A549 (cell line): Measurements from ENCODE around the gene AMIGO3. TPM values are rescaled to one million over a fixed set of nuclear protein-coding genes. Genes with fewer than 3 reads are reported as not detected.

ENCODE experiments used
- ATAC-seq, 2 experiments: fragments of 200-7000 bp in 1 of 2; fragments of >200 bp in 1 of 2; cut with Nextera tagmentation in 1 of 2; cut with Tn5 transposase in 1 of 2; 3 replicates each; pipeline versions ENCODE4 v1.8.0 to v1.9.1; 2018 to 2020; ENCODE audit warnings: mild to moderate bottlenecking in 1 of 2, moderate library complexity in 1 of 2
- CTCF ChIA-PET: fragments of 300-600 bp; sonication (Branson Sonifier 250); formaldehyde crosslinking; extraction: SDS; loops from one replicate; lab custom pipeline; 2021; ENCODE audit warnings: antibody characterized with exemption, inconsistent platforms; lab: Yijun Ruan, JAX
- POLR2A ChIA-PET: fragments of 350-600 bp; formaldehyde crosslinking; extraction: SDS; loops from one replicate; lab custom pipeline; 2021; ENCODE audit warnings: antibody characterized with exemption, inconsistent platforms; lab: Yijun Ruan, JAX
- DNase-seq, 2 experiments: peaks; one replicate each; pipeline versions ENCODE4 v3.0.0 to v3.0.0-alpha.2; 2011 to 2016; ENCODE audit warnings: low read depth in 1 of 2, low spot score in 1 of 2
- FAIRE-seq: peaks from 2 replicates; lab custom pipeline; 2011; peaks lifted over from hg19 to GRCh38; lab: Jason Lieb, UNC
- H3K27ac ChIP-seq, 2 experiments: fragments of >200 bp; sonication (Bioruptor Twin); formaldehyde crosslinking; 3 replicates each; pipeline ENCODE4 v1.5.1; 2016 to 2017
- H3K4me1 ChIP-seq: fragments of >200 bp; sonication (Bioruptor Twin); formaldehyde crosslinking; 3 replicates; pipeline ENCODE4 v1.6.1; 2016
- H3K4me2 ChIP-seq: fragments of >200 bp; sonication (Bioruptor Twin); formaldehyde crosslinking; 3 replicates; pipeline ENCODE4 v1.6.1; 2016
- H3K4me3 ChIP-seq: fragments of >200 bp; sonication (Bioruptor Twin); formaldehyde crosslinking; 3 replicates; pipeline ENCODE4 v1.5.1; 2016
- H3K9me3 ChIP-seq: fragments of >200 bp; sonication (Bioruptor Twin); formaldehyde crosslinking; 3 replicates; pipeline ENCODE4 v1.6.1; 2016
- ATOH8 ChIP-seq: fragments of 250-450 bp; sonication (Bioruptor Pico); IDR thresholded peaks from 2 replicates; pipeline ENCODE4 v1.5.0; 2020; ENCODE audit warnings: low read depth, mild to moderate bottlenecking, moderate library complexity
- BHLHE40 ChIP-seq: IDR thresholded peaks from 2 replicates; pipeline ENCODE4 v1.6.1; 2012; ENCODE audit warnings: low read depth, low read length, inconsistent platforms
- CHD2 ChIP-seq: fragments of 150-350 bp; IDR thresholded peaks from 2 replicates; pipeline ENCODE4 v1.6.1; 2014; ENCODE audit warnings: low read length; ENCODE audit not compliant: partially characterized antibody
- CTCF ChIP-seq: fragments of >200 bp; sonication (Bioruptor Twin); formaldehyde crosslinking; IDR thresholded peaks from 3 replicates; pipeline ENCODE4 v1.5.1; 2016
- E2F6 ChIP-seq: IDR thresholded peaks from 2 replicates; pipeline ENCODE4 v1.6.1; 2012; ENCODE audit warnings: low read depth, borderline replicate concordance
- EHF ChIP-seq: fragments of 250-450 bp; sonication (Bioruptor Pico); IDR thresholded peaks from 2 replicates; pipeline ENCODE4 v1.5.0; 2020; ENCODE audit warnings: mild to moderate bottlenecking
- EHMT2 ChIP-seq: fragments of 200-600 bp; sonication (generic); IDR thresholded peaks from 2 replicates; pipeline ENCODE4 v1.6.1; 2016; ENCODE audit warnings: antibody characterized with exemption, low read depth, mild to moderate bottlenecking, moderate library complexity
- FOSB ChIP-seq: fragments of 250-450 bp; sonication (Bioruptor Pico); IDR thresholded peaks from 2 replicates; pipeline ENCODE4 v1.5.0; 2020; ENCODE audit warnings: mild to moderate bottlenecking, moderate library complexity
- FOXS1 ChIP-seq: fragments of 250-450 bp; sonication (Bioruptor Pico); IDR thresholded peaks from 2 replicates; pipeline ENCODE4 v1.5.0; 2020; ENCODE audit warnings: mild to moderate bottlenecking, moderate library complexity
- HES2 ChIP-seq: fragments of >200 bp; sonication (Bioruptor Twin); formaldehyde crosslinking; IDR thresholded peaks from 2 replicates; pipeline ENCODE4 v1.6.1; 2016
- HOXA7 ChIP-seq: fragments of 250-450 bp; sonication (Bioruptor Pico); IDR thresholded peaks from 2 replicates; pipeline ENCODE4 v1.5.0; 2020; ENCODE audit warnings: mild to moderate bottlenecking, moderate library complexity
- NPAS2 ChIP-seq: fragments of 250-450 bp; sonication (Bioruptor Pico); IDR thresholded peaks from 2 replicates; pipeline ENCODE4 v1.8.0; 2022; ENCODE audit warnings: mild to moderate bottlenecking, moderate library complexity, borderline replicate concordance
- NR3C1 ChIP-seq: fragments of >200 bp; sonication (Bioruptor Twin); formaldehyde crosslinking; IDR thresholded peaks from 3 replicates; pipeline ENCODE4 v1.6.1; 2017
- PHF8 ChIP-seq: fragments of 200-600 bp; sonication (generic); IDR thresholded peaks from 2 replicates; pipeline ENCODE4 v1.6.1; 2016; ENCODE audit warnings: low read depth, mild to moderate bottlenecking, antibody characterized with exemption, moderate library complexity, borderline replicate concordance
- POLR2A ChIP-seq: IDR thresholded peaks from 2 replicates; pipeline ENCODE4 v1.6.1; 2012; ENCODE audit warnings: mild to moderate bottlenecking, low read length
- POLR2AphosphoS2 ChIP-seq: conservative IDR thresholded peaks from 2 replicates; pipeline ENCODE4 v1.6.1; 2012; ENCODE audit warnings: low read length, improper control_type of control experiment, inconsistent platforms
- RAD21 ChIP-seq, 2 experiments: fragments of >200 bp in 1 of 2; sonication (Bioruptor Twin) in 1 of 2; formaldehyde crosslinking in 1 of 2; IDR thresholded peaks in 1 of 2; conservative IDR thresholded peaks in 1 of 2; 2 replicates in 1 of 2; 3 replicates in 1 of 2; pipeline ENCODE4 v1.6.1; 2012 to 2018; ENCODE audit warnings: inconsistent platforms in 1 of 2
- RCOR1 ChIP-seq: fragments of 150-350 bp; IDR thresholded peaks from 2 replicates; pipeline ENCODE4 v1.6.1; 2014; ENCODE audit warnings: antibody characterized with exemption, low read length, low read depth
- SMC3 ChIP-seq: fragments of >200 bp; sonication (Bioruptor Twin); formaldehyde crosslinking; IDR thresholded peaks from 3 replicates; pipeline ENCODE4 v1.6.1; 2018; ENCODE audit warnings: inconsistent platforms
- SREBF2 ChIP-seq: fragments of 450-650 bp; IDR thresholded peaks from 2 replicates; pipeline ENCODE4 v1.6.1; 2014; ENCODE audit warnings: mild to moderate bottlenecking, moderate library complexity
- ZC3H11A ChIP-seq: fragments of 450-650 bp; IDR thresholded peaks from 2 replicates; pipeline ENCODE4 v1.6.1; 2014; ENCODE audit warnings: antibody characterized with exemption, mild to moderate bottlenecking
- ZFP36 ChIP-seq: fragments of 450-650 bp; IDR thresholded peaks from 2 replicates; pipeline ENCODE4 v1.6.1; 2014; ENCODE audit warnings: borderline replicate concordance; ENCODE audit not compliant: partially characterized antibody
- ZSCAN20 ChIP-seq: fragments of 250-450 bp; sonication (Bioruptor Pico); IDR thresholded peaks from 2 replicates; pipeline ENCODE4 v1.8.0; 2022; ENCODE audit warnings: mild to moderate bottlenecking, moderate library complexity
- WGBS: methylation state at CpG from one replicate; pipeline ENCODE4 v1.1.6; 2017; ENCODE audit errors: missing lambda C conversion rate; 5-methylcytosine and 5-hydroxymethylcytosine counted together
- polyA plus RNA-seq, 4 experiments: library from polyadenylated mRNA; depleted of rRNA in 3 of 4; stranded (reverse); fragments of >200 nt; fragmentation: RNase III in 1 of 4; extraction: RNeasy Plus Mini Kit Qiagen cat#74134 plus additional on column Dnase treatment in 1 of 4; gene quantifications; 2 replicates in 3 of 4; 3 replicates in 1 of 4; pipeline ENCODE4 v1.2.3, GENCODE V29; 2011 to 2017
- TF ChIP-seq, protein P1 (sequence below): fragments of 250-450 bp; sonication (Bioruptor Pico); IDR thresholded peaks from 2 replicates; pipeline ENCODE4 v1.5.0; 2021; ENCODE audit warnings: mild to moderate bottlenecking, moderate library complexity, borderline replicate concordance

Gene AMIGO3
- polyA plus RNA-seq, 2 of the 4 experiments (the other 2 are of a cell fraction) = 0.03 TPM; not detected in 1

DNA sequence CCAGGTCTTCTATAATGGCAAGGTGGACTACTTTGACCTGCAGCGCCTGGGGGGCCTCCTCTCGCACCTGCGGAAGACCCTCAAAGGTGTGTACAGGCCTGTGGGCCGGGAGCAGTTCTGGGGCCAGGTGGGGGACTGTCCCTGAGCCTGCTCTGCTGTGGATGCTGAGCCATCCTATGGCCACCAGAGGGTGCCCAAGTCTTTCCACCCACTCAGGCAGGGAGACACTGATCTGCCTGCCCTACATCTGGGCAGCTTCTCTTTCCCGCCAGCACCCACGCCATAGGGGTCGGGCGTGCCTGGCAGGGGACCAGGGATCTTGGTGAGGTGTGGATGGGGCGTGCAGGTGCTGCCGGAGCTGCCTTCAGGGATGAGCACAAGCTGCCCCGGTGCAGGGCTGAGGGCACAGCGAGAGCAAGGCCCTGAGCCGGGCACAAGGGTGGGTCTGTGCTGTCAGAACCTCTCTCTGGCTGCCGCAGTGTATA, 16.0 kb downstream of the AMIGO3 start:
- no peaks in the 10 kb centered on the region for H3K4me1 ChIP-seq
- H3K27ac ChIP-seq = no peak overlapping the region
- no peak overlapping the region for H3K4me3 ChIP-seq
- no peaks in the 10 kb centered on the region for H3K9me3 ChIP-seq
- ATAC-seq (peak; percentile 87 to 94), DNase-seq (peak; percentile 58 to 62), FAIRE-seq (no peak)
- CTCF ChIA-PET = interaction anchor here (0.8 to 5.0 kb wide), 10 partner anchors 8 to 198 kb away, joined by 3 to 44 read pairs (median 6); partner anchors contain the start of gene AMIGO3
- 20% methylated on average over 2 of the region's 14 CpGs for WGBS
- POLR2A ChIA-PET = no interaction called here
- H3K4me2 ChIP-seq = no peak overlapping the region
- TF ChIP-seq, protein P1, sequence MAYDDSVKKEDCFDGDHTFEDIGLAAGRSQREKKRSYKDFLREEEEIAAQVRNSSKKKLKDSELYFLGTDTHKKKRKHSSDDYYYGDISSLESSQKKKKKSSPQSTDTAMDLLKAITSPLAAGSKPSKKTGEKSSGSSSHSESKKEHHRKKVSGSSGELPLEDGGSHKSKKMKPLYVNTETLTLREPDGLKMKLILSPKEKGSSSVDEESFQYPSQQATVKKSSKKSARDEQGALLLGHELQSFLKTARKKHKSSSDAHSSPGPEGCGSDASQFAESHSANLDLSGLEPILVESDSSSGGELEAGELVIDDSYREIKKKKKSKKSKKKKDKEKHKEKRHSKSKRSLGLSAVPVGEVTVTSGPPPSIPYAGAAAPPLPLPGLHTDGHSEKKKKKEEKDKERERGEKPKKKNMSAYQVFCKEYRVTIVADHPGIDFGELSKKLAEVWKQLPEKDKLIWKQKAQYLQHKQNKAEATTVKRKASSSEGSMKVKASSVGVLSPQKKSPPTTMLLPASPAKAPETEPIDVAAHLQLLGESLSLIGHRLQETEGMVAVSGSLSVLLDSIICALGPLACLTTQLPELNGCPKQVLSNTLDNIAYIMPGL (CRISPR knock-in tag) = no peak
- TF ChIP-seq RAD21 (conservative IDR thresholded peaks at IDR 0.05 in 1 of 2, IDR thresholded peaks at IDR 0.05 in 1 of 2) = peak; percentile 64 to 74
- TF ChIP-seq SMC3 = peak; percentile 44; the same call in 2 of the 3 replicates
- TF ChIP-seq CTCF = peak; percentile 53
- TF ChIP-seq NR3C1 = no peak
- TF ChIP-seq, all 56 proteins: peak for 3

DNA sequence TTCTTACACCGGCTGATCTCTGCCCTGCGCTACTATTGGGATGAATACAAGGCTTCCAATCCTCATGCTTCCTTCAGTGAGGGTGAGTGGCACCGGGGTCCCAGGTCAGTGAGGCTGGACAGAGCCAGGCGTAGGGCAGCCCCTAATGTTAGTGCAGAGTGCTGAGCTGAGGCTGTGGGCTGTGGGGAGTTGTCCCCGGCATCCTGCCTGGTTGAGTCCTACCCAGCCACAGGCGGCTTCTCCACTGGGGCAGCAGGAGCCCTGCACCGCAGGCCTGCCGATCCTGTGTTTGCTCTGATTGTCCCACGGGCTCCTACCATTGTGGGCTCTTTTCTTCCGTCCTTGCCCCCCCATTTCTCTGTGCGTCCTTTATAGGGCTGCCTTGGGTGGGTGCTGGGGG, 16.8 kb downstream of the AMIGO3 start:
- H3K4me3 ChIP-seq = no peak overlapping the region
- POLR2A ChIA-PET = no interaction called here
- FAIRE-seq = no peak
- CTCF ChIA-PET = interaction anchor here (0.5 to 5.0 kb wide), 13 partner anchors 9 to 227 kb away, joined by 3 to 44 read pairs (median 5); partner anchors contain the start of genes AMIGO3 and MON1A
- no peak overlapping the region for H3K4me2 ChIP-seq
- no peaks in the 10 kb centered on the region for H3K4me1 ChIP-seq
- TF ChIP-seq ZC3H11A = no peak
- TF ChIP-seq PHF8 = no peak
- TF ChIP-seq E2F6 = no peak
- TF ChIP-seq, all 56 proteins: peak for 0
- H3K9me3 ChIP-seq = no peaks in the 10 kb centered on the region
- ATAC-seq = no peak
- WGBS = 65% methylated on average over 8 of the region's 11 CpGs
- DNase-seq = no peak
- no peak overlapping the region for H3K27ac ChIP-seq

DNA sequence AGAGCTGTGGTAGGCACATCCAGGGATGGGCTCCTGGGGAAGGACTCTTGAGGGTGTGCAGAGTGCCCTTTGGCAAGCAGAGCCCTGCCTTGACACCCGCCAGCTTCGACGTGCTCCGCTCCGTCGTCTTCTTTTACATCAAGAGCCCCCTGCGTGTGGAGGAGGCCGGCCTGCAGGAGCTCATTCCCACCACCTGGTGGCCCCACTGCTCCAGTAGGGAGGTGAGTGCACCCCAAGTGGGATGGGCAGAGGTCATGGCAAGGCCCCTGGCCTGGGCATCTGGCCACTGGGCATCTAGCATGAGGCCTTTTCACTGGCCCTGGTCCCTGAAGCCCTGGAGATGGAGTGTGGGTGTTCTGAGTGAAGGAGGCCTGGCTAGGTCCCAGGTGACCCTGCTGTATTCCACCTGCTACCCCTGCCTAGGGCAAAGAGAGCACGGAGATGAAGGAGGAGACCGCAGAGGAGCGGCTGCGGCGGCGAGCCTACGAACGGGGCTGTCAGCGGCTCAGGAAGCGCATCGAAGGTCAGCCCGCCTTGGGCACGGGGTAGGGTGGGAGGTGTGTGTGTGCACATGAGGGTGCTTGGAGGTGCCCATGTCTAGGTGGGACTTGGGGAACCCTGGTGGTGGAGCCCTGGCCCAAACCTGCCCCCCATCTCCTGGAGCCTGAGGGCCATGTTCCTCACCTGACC, 18.0 kb downstream of the AMIGO3 start:
- FAIRE-seq (no peak), ATAC-seq (peak in 1 of 2 experiments; percentile 60; a peak in 3 of 6 replicates), DNase-seq (no peak)
- Histone ChIP-seq H3K4me2 (no peak overlapping the region), H3K27ac (no peak overlapping the region), H3K4me1 (no peaks in the 10 kb centered on the region), H3K4me3 (no peak overlapping the region), H3K9me3 (no peaks in the 10 kb centered on the region)
- 87% methylated on average over 21 of the region's 21 CpGs for WGBS
- ChIA-PET CTCF (interaction anchor here (0.5 to 5.0 kb wide), 15 partner anchors 10 to 205 kb away, joined by 3 to 44 read pairs (median 5); partner anchors contain the start of gene AMIGO3), POLR2A (no interaction called here)
- TF ChIP-seq ZSCAN20 (CRISPR knock-in tag) (no peak), EHF (CRISPR knock-in tag) (no peak), SREBF2 (no peak), HOXA7 (CRISPR knock-in tag) (no peak), BHLHE40 (no peak), EHMT2 (no peak), FOSB (CRISPR knock-in tag) (no peak), POLR2AphosphoS2 (no peak), RCOR1 (no peak), ZFP36 (no peak), FOXS1 (CRISPR knock-in tag) (no peak), ATOH8 (CRISPR knock-in tag) (no peak), HES2 (no peak), NPAS2 (no peak), POLR2A (no peak), CHD2 (no peak)
